ENCODE results near the gene GPR82.
"Not testable (repeated sequence)": the region's sequence is repeated elsewhere in the genome, so short reads cannot be mapped to it uniquely, and the experiment has no call there.

GPR82 gene, protein sequence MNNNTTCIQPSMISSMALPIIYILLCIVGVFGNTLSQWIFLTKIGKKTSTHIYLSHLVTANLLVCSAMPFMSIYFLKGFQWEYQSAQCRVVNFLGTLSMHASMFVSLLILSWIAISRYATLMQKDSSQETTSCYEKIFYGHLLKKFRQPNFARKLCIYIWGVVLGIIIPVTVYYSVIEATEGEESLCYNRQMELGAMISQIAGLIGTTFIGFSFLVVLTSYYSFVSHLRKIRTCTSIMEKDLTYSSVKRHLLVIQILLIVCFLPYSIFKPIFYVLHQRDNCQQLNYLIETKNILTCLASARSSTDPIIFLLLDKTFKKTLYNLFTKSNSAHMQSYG

DNA sequence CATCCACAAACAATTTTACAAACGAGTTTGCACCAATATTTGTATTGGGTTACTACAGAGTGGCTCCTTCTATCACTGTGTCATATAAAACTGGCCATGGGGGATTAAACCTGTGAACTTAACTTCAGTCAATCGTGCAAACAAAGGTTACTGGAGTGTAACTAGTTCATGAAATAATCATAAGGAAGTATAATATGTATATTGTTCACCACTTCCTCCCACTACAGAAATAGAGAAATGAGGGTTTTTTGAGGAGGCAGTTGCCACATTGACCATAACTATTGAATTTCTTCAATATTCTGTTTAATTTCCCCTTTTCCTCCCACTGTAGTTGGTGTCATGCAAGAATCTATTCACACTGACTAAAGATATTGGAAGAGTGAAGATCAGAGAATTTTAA is at the start of gene GPR82:
Gene GPR82, plus strand, starts transcription at position 356 of the 400 bp plus-strand sequence. CDS start 2,846 bp downstream, outside the sequence.
- no peak for DNase-seq

DNA sequence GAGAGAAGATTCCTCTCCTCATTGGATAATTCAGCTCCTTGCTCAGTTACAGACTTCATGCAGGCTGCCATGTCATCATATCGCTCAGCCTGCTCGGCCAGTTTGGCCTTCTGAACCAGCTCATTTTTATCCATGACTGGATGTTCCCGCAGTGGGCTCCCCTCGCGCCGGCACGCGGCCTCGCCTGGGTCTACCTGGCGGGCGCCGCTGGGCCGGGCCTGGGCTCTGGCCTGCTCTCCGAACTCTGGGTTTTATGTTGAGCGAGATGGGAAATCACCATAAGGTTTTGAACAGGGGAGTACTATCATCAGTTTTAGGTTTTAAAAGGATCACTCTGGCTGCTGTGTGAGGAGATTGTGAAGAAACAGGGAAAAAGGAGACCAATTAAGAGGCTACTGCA is 47.6 kb upstream of the GPR82 start:
- not testable (repeated sequence) for DNase-seq

DNA sequence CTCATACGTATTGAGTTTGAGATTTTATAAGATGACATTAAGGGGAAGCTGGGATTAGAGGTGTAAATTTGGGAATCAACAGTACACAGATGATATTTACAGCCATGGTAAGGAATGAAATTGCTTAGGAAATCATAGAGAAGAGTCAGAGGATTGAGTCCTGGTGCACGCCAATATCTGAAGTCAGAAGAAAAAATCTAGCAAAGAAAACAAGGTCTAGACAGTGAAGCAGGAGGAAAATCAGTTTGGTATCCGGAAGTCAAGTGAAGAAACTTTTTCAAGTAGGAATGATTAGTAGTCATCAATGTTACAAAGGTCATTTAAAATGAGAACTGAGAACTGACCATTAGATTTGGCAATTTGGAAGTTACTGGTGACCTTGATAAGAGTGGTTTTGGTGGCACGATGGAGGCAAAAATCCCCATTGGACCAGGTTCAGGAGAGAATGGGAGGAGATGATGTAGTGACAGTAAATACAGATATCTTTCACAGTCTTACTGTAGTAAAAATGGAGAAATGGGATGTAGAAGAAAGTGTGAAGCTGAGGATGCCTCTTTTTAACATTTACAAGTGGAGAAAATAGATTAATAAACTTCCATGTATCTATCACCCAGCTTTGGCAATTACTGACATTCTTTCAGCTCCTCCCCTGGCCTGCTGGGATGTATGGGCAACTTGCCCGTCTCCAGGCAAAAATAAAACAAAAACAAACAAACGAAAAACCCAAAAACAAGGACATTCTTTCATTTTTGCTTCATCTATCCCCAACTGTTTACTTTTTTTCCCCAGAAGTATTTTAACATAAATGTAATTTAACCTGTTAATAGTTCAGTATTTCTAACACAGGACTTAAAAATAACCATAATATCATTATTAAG is 46.6 kb upstream of the GPR82 start:
- no peak for DNase-seq

DNA sequence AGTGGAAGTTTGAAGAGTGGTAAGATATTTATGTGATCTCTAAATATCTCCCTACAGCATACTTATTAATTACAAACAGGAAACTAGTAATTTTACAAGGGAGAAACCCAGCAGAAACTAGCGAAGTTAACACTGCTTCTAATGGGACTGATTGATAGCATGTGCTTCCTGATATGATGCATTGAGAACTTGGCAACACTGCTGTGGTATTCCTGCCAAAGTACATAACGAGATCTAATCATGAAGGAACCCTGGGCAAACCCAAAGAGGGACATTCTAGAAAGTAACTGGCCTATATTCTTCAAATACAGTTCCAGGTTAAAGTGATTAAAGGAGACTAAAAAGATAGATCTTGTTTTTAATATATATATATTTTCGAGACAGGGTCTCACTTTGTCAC is 39.8 kb upstream of the GPR82 start:
- no peak for DNase-seq

DNA sequence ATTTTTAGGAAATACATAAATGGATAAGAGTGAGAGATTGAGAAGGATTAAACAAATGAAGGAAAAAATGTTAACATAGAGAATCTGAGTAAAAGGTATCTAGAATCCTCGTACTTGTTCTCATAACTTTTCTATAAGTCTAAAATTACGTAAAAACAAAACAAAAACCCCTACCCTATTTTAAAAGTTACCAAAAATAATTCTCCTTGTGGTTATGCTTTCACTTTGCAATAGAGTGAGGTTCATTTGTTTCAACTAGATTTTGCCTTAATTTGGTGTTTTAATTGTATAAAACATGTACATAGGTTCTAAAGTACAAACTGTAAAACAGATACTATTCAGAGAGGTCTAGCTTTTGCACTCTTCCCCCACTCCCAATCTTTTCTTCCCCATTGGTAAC is 39.0 kb upstream of the GPR82 start:
- no peak for DNase-seq

DNA sequence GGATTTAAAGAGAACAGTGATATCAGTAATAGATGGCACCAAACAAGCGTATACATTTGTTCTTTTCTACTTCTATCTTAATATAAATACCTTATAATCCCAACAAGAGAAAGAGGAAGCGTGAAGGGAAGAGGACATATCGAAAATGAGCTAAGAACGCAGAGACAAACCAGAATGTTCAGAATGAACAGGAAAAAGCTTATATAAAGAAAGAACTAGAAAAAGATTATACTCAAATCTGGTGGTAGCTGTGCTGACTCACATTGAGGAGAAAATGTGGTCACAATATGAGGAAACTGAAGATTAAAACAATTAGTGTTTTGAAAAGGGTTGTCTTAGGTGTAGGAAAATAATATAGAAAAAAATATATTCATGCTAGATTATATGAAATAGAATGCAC is 37.2 kb upstream of the GPR82 start:
- no peak for DNase-seq

DNA sequence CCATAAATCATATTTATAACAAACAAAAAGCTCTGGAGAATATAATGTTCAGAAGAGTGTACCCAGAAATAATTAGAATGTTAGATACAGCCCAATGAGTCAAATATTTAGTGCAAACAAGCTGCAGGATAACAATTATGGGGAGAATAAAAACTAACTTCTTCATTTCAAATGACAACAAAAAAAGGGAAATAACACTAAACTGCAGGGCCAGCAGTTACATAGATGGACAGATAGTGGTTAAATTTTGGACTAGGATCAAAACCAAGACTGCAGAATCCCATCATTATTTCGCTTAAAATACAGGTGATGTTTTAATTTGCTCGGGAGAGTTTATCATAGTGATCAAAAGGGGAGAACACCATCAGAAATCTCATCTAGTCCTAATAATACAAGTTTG is 35.8 kb upstream of the GPR82 start:
- DNase-seq, result no peak

DNA sequence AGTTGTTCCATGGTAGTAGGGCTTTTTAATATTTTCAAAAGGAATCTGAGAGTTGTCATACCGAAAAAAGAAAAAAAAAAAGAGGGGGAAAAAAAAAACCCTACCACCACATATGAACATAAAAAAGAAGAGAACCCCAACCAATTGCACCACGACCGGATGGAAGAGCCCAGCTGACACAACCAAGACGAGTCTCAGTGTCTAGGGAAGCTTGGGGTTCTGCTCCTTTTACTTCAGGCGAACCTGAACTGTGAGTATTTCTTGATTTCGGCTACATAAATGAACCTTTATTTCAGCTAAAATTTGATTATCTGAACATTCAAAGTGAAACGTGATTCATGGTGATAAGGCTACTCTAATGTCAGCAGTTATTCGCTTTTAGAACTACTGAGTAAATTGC is 35.1 kb upstream of the GPR82 start, which contains the start of gene GPR34:
Gene GPR34, plus strand, starts transcription at position 139 of the 400 bp plus-strand sequence. CDS start 6,661 bp downstream, outside the sequence.
- no peak for DNase-seq

DNA sequence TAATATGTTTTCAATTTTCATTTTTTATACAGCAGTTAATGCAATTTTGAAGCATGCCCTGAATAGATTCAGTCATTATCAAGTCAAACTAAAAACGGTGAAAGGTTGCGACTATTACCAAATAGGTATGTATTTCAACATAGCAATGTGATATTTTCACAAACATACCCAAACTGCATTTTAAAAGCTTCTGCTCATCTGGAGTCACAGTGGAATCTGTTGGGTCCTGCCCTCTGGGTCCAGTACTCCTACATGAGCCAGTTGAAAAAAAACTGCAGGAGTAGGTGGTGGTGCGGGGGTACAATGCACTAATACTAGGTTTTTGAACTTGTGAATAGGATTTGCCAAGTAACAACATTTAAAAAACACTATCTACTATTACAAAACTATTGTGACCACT is 34.3 kb upstream of the GPR82 start:
- no peak for DNase-seq

DNA sequence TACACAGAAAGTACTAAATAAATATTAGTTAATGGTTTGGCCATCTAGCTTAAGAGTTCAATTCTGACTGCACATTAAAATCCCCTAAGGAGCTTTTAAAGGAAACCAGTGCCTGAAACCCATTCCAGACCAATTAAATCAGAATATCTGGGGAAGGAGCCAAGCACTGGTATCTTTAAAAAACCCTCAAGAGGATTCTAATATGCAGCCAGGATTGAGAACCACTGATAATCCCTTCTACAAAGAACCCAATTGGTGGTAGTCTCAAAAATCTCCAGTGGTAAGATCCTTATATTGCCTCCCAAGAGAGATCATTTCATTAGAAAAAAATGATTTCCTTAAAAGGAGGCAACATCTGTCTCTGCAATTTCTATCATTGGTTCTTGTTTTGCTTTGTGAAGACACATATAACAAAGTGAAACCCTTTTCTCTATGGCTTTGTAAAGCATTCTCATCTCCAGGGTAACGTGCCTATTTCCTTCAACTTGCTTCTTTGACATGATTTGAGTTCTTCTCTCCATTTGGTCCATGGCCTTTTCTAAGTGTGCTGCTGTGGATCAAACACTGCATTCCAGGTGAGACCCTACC is 31.7 kb upstream of the GPR82 start:
- DNase-seq, result no peak

DNA sequence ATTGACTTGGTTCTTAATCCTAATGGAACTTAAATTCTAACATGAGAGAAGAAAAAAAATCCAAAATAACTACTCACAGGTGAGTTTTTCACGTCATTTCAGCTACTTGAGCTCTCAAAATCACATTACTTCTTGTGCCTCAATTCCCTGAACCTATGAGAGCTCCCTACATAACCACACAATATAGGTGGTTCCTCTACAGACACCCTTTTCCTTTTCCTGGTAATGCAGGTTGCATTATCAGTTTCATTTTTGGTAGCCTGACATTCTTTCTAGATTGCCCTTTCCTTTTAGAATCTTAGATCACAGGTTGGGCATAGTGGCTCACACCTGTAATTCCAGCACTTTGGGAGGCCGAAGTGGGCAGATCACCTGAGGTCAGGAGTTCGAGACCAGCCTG is 31.0 kb upstream of the GPR82 start:
- DNase-seq, result no peak

DNA sequence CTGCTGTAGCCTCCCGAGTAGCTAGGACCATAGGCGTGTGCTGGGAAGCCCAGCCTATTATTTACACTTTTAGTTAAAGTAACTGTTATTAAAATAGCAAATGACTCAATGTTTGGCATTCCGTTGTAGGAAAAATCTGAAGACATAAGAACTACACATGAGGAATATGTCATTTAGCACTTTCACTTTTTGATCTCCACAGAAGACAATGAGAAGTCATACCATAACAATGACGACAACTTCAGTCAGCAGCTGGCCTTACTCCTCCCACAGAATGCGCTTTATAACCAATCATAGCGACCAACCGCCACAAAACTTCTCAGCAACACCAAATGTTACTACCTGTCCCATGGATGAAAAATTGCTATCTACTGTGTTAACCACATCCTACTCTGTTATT is 28.6 kb upstream of the GPR82 start:
- no peak for DNase-seq

DNA sequence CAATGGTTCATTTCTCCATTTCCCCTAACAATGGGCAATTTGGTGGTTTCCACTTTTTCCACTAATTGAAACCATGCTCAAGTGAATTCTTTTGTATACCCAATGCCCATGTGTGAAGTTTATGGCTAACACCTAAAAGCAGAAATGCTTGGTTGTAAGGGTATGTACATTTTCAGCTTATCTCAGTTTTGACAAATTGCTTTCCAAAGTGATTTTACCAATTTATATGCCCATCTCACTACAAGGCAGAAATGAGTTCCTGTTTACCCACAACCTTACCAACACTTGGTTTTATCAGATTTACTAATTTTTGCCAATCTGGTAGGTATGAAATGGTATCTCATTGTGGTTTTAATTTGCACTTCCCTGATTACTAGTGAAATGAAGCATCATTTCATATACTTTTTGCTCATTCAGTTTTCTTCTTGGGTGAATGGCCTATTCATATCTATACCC is 20.4 kb upstream of the GPR82 start:
- DNase-seq, result no peak

DNA sequence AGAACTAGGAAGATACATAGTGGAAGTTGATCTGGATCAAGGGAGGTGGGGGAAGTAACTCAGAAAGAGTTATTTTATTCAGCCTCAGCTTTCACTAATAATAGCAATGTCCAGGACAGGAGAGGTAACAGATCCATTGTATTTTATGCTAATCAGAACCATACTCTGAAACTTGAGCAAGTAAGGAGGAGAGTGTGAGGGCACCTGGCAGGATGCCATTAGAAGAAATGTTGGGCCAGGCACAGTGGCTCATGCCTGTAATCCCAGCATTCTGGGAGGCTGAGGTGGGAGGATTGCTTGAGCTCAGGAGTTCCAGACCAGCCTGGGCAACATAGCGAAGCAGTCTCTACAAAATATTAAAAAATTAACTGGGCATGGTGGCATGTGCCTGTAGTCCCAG is 18.9 kb upstream of the GPR82 start:
- no peak for DNase-seq

DNA sequence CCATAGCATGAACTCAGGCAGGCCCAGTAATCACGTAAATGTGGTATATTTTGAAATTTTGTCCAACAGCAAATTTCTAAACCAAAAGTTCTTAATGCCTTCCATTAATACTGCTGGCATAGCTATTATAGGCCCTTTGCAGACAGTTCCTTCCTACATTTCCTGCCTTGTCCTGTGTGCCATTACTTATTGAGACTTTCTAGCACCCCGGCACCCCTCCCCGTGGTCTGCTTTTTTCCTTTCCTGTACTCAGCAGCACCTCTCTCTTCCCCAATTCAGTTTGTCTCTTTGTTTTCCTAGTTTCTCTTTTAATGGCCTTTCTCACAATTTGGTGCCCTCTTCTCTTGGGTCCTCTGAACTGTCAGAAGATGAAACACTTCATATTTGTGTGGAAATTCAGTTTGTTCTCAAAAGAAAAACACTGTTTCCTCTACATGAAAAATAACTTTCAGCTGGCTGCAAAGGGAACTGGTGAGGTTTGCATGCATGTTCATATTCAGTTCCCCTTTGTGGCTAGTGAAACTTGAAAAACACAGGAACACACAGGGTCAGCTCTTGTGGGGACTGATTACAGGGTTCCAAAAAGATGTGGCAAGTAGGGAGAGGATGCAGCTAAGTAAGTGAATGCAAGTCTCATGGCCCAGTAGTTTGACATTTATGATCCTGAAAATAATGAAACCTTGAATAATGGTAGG is 18.2 kb upstream of the GPR82 start:
- no peak for DNase-seq

DNA sequence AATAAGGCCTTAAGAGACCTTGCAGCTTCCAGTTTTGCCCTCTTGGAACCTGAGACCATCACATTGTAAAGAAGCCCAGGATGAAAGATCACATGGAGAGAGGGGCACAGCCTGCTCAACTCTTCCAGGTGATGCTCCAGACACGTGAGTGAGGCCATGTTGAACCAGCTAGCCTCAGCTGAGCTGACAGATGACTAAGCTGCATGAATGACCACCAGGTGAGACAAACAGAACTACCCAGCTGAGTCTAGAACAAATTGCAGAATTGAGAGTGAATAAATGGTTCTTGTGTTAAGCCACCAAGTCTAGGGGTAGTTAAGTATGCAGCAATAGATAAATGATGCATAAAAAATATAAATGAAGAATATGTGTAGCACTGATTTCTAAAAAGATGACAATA is 16.8 kb upstream of the GPR82 start:
- no peak for DNase-seq

DNA sequence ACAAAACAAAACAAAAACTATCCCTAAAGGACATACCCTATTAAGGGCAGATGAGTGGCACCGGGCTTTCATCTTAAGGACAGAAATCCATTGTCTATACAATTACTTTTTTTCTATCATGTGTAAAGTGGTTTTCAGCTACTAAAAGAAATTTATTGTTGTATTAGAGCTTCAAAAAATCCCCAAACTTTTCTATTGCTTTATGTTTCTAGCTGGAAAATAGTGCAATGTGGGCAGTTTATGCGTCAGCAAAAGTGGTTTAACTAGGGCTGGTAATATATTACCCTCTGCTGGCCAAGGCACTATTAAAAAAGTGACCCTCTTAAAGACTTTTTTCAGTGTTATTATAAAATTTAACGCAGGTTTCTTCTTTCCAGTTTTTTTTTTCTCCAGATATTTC is 15.5 kb upstream of the GPR82 start:
- DNase-seq, result no peak

DNA sequence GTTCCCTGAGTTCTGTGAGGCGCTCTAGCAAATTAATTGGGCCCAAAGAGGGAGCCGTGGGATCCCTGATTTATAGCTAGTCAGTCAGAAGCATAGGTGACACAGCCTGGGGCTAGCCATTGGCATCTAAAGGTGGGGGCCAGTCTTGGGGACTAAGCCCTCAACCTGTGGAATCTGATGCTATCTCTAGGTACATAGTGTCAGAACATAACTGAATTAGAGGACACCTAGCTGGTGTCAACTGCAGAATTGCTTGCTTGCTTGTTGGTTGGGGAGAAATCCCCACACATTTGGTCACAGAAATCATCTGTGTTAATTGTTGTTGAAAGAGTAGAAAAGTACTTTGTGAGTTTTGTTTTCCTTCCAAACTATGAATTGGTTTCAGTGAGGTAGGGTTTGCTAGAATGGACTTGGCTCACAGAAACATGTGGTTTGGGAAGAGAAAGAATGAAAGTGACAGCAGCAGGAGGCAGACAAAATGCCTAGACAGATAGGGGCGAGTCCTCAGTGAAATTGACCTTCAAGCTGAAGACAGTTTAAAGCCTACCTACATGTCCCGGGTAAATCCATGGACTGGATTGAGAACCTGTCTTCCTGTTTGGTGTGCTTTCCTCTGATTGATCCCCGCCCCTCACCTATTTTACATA is 12.8 kb upstream of the GPR82 start:
- DNase-seq, result no peak

DNA sequence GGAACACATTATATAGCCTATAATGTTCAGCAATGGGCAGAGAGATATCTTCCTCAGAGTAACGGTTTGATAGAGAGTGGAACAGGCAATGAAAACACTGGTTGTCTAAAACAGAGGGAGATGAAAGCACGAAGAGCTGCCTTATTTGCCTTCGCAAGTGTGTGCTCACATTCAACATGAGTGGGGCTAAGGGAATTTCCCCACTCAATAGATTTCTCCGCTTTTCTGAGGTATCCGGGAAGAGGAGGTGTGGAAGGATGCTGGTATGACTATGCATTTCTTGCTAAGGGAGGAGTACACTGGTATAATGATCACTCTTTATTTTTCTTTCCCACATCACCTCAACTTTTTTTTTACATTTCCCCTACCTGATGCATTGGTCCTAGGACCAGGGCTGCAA is 7.8 kb upstream of the GPR82 start:
- DNase-seq, result no peak

DNA sequence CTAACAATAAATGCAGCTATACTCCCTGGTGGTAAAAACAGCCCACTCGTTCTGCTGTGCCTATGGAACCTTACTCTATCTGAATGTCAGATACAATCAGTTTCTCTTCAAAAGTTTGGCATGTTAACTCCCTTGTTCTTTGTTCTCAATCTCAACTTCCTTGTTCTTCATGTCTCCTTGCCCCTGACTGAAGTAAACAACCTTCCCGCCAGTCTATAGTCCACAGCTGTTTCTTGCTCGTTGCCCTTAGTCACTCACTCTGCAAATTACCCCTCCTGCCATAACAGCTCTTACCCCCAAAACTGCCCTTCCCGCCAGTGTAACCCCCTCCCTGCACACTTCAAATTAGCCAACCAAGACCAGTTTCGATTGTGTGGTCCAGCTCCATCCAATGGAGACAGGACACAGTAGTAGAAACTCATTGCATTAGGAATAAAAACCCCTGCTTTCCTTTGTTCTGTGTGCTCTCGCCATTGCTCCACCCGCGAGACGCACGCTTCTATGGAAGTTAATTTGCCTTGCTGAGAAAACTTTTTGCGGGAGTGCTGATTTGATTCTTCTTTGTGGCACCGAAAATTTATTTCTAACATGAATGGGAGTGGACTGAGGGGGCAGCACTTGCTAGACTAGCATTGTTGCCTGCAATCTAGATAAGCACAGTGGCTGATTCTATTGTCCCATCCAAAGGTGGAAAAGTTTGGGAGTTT is 7.1 kb upstream of the GPR82 start:
- no peak for DNase-seq

DNA sequence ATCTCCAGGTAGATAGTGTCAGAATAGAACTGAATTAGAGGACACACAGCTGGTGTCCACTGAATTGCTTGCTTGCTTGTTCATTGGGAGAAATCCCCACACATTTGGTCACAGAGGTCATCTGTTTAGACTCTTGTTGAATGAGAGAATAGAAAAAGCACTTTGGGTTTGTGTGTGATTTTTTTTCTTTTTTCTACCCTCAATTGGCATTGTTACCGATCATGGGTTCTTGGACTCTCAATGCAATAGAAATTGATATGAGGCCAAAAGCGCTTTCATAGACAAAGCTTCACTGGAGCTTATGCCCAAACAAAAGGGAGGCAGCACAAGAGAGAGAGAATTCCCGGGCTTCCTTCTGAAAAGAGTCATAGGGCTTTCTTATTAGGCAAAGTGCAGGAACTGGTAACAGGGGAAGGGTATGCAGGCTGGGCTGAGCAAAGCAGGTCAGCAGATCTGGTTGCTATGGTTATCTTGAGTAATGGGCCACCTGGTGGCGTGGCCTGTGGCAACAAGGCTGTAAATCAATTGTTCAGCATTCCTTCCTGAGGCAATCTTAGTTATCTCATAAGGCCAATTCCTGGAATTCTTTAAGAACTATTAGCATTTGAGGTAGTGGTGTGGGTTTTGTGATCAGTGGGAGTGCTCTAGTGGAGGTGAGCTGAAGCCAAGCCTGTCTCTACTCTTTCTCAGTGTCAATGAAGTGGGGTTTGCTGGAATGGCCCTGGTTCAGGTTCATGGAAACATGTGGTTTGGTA is 5.3 kb upstream of the GPR82 start:
- no peak for DNase-seq
